ENCODE results near the gene RACGAP1. TPM values are rescaled to one million over a fixed set of nuclear protein-coding genes. Genes with fewer than 3 reads are reported as not detected.

RACGAP1 gene
- total and polyA plus RNA-seq, 3 donors from 2014 or later: 48.1 to 118 (median 60.6) TPM

DNA sequence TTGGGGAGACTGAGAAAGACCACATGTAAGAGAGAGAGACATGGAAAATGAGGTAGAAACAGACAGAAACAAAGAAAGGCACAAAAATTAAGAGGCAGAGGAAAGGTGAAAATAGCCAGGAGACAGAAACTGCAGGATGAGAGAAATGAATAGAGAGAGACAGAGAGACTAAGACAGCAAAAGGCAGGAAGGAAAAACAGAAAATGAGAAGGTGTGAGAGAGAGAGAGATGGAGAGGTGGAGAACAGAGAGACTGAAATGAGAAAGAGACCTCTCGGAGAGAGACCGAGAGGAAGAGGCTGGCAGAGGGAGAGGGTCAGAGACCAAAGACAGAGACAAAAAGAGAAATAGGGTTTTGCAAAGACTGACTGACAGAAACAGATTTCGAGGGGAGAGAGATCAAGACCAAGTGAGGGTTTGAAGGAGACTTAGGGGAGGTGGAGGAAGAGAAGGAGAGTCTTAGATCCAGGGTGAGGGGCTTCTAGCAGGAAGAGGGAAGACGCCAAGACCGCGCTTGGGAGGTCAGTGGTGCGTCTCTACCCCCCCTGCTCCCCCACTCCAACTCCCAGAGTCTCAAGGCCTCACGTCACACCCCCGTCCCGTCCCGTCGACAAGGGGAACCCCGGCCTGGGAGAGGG, 64.7 kb downstream of the RACGAP1 start:
- intact Hi-C loops (cut with DNase I; ENCODE audit: low total_unique reads): no loop called here
- Histone ChIP-seq H3K4me1 (peaks cover 15% of the 10 kb centered on the region), H3K27me3 (no peaks in the 10 kb centered on the region), H3K4me3 (peak overlapping the region; percentile 29 to 47), H3K36me3 (ENCODE audit: low read depth, missing control alignments) (no peaks in the 10 kb centered on the region), H3K27ac (no peak overlapping the region), H3K9me3 (no peaks in the 10 kb centered on the region)
- WGBS, 2 donors: 28 to 61% methylated on average over 7 to 13 of the region's 13 CpGs
- DNase-seq: no peak
- TF ChIP-seq CTCF (IDR thresholded peaks at IDR 0.05) (no peak), POLR2A (IDR thresholded peaks at IDR 0.05) (no peak)

DNA sequence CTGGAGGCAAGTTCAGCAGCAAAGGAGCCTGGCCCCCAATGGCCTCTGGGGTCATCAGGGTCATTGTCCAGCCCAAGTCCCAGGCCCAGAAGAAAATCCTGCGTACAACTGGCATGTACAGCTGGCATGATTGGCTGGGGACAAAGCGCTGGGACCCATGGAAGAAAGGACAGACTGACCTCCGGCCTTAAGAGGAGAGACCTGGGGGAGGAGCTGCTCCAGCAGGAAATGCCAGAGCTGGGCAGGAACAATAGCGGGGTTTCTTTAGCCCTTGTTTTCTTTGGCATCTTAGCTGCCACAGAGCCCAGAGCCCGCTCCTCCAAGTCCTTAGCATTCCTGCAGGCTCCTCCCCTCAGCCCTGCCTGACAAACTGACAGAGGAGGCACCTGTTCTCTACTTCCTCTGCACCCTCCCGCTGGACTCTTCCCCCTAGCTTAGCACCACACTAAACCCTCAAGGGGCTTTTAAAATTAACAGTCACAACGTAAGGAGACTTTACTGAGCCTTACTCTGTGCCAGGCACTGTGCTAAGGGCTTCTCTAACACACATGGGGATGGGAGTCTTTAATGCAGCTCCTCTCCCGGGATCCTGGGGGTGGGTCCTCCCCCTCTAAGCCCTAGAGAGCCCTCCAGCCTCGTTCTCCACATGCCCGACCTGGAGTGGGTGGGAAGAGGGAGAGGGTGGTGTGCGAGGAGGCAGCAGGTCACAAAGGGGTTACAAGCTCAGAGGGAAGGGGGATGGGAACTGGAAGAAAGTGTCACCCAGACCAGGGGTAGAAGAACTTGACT, 65.4 kb downstream of the RACGAP1 start:
- H3K4me3 ChIP-seq: no peak overlapping the region
- WGBS, 2 donors: 50 to 64% methylated on average over 10 to 11 of the region's 11 CpGs
- no peak for TF ChIP-seq POLR2A (IDR thresholded peaks at IDR 0.05)
- no peak for TF ChIP-seq CTCF (IDR thresholded peaks at IDR 0.05)
- H3K36me3 ChIP-seq (ENCODE audit: low read depth, missing control alignments): no peaks in the 10 kb centered on the region
- no peaks in the 10 kb centered on the region for H3K9me3 ChIP-seq
- no peak overlapping the region for H3K27ac ChIP-seq
- H3K27me3 ChIP-seq: no peaks in the 10 kb centered on the region
- peaks cover 15% of the 10 kb centered on the region for H3K4me1 ChIP-seq
- DNase-seq: peak; percentile 37
- intact Hi-C loops (cut with DNase I; ENCODE audit: low total_unique reads): loop anchor here (10.0 kb wide), 1 partner anchor 95 kb away; no protein-coding TSS in a partner anchor

DNA sequence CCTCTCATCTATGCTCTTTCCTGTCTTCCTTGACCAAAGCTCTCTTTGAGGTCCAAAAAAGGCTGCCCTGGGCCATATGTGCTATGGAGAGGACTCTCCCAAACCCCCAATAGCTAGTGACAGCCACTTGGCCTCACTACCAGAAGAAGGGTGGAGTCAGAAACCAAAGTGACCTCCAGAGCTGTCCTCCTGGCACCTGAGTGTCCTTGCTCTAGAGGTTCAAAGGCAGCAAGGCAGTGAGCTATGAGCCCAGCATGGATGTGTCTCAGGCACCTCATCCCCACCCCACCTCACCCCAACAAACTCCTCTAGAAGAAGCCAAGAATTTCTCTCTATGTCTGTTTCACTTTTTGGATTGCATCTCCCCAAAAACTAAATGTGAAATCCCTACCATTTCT, 67.7 kb downstream of the RACGAP1 start:
- Histone ChIP-seq H3K9me3 (no peaks in the 10 kb centered on the region), H3K27ac (no peak overlapping the region), H3K36me3 (ENCODE audit: low read depth, missing control alignments) (no peaks in the 10 kb centered on the region), H3K4me3 (no peak overlapping the region), H3K27me3 (no peaks in the 10 kb centered on the region), H3K4me1 (peaks cover 3% of the 10 kb centered on the region)
- DNase-seq: no peak
- TF ChIP-seq CTCF (IDR thresholded peaks at IDR 0.05): no peak
- TF ChIP-seq POLR2A (IDR thresholded peaks at IDR 0.05): no peak
- intact Hi-C loops (cut with DNase I; ENCODE audit: low total_unique reads): loop anchor here (10.0 kb wide), 1 partner anchor 93 kb away; no protein-coding TSS in a partner anchor

GRCh38 chr12:49956663-49957569, 68.4 kb downstream of the RACGAP1 start:
- no peak for DNase-seq
- Histone ChIP-seq H3K4me1 (peaks cover 3% of the 10 kb centered on the region), H3K36me3 (ENCODE audit: low read depth, missing control alignments) (no peaks in the 10 kb centered on the region), H3K9me3 (no peaks in the 10 kb centered on the region), H3K27ac (no peak overlapping the region), H3K27me3 (no peaks in the 10 kb centered on the region), H3K4me3 (no peak overlapping the region)
- TF ChIP-seq CTCF (IDR thresholded peaks at IDR 0.05) (no peak), POLR2A (IDR thresholded peaks at IDR 0.05) (no peak)
- intact Hi-C loops (cut with DNase I; ENCODE audit: low total_unique reads): loop anchor here (10.0 kb wide), 1 partner anchor 92 kb away; no protein-coding TSS in a partner anchor
- WGBS, 2 donors: 95 to 96% methylated on average over 6 of the region's 6 CpGs

Data from testis (tissue), 3 donors.